Endodermal cell (in vitro differentiated cells): Measurements from ENCODE around the gene ITGA5. TPM values are rescaled to one million over a fixed set of nuclear protein-coding genes. Genes with fewer than 3 reads are reported as not detected.

ENCODE experiments used
- DNase-seq: peaks from one replicate; pipeline ENCODE4 v3.0.0-alpha.2; 2017
- H3K27ac ChIP-seq: 2 replicates; pipeline ENCODE4 v1.5.1; 2013; ENCODE audit warnings: mild to moderate bottlenecking, low read depth, low read length, moderate library complexity
- H3K27me3 ChIP-seq: 2 replicates; pipeline ENCODE4 v1.6.1; 2013; ENCODE audit warnings: mild to moderate bottlenecking, low read length, moderate library complexity; ENCODE audit not compliant: insufficient read depth, control insufficient read depth, poor library complexity, severe bottlenecking
- H3K36me3 ChIP-seq: 2 replicates; pipeline ENCODE4 v1.7.0; 2013; ENCODE audit warnings: mild to moderate bottlenecking, low read length, moderate library complexity; ENCODE audit not compliant: control insufficient read depth, insufficient read depth
- H3K4me1 ChIP-seq: one replicate; pipeline ENCODE4 v1.7.0; 2013; ENCODE audit warnings: low read length; ENCODE audit not compliant: control insufficient read depth, insufficient read depth
- H3K4me3 ChIP-seq: 2 replicates; pipeline ENCODE4 v1.5.1; 2013; ENCODE audit warnings: mild to moderate bottlenecking, low read length, moderate library complexity
- H3K9ac ChIP-seq: 2 replicates; pipeline ENCODE4 v1.6.1; 2013; ENCODE audit warnings: mild to moderate bottlenecking, low read length, moderate library complexity; ENCODE audit not compliant: poor library complexity, severe bottlenecking; ENCODE audit errors: extremely low read depth
- H3K9me3 ChIP-seq: 2 replicates; pipeline ENCODE4 v1.6.1; 2013; ENCODE audit warnings: mild to moderate bottlenecking, low read length, moderate library complexity; ENCODE audit not compliant: control insufficient read depth
- H3K27ac Mint-ChIP-seq: 2 replicates; pipeline ENCODE4 v1.8.0; 2020; ENCODE audit warnings: mixed read lengths
- H3K27me3 Mint-ChIP-seq: 2 replicates; pipeline ENCODE4 v1.8.0; 2021; ENCODE audit warnings: mild to moderate bottlenecking, mixed read lengths; ENCODE audit not compliant: insufficient read depth
- H3K36me3 Mint-ChIP-seq: 2 replicates; pipeline ENCODE4 v1.8.0; 2020; ENCODE audit warnings: low read depth, mixed read lengths
- H3K4me1 Mint-ChIP-seq: 2 replicates; pipeline ENCODE4 v1.8.0; 2020; ENCODE audit warnings: mixed read lengths
- H3K4me3 Mint-ChIP-seq: 2 replicates; pipeline ENCODE4 v1.8.0; 2020; ENCODE audit warnings: mild to moderate bottlenecking, moderate library complexity, mixed read lengths
- H3K9me3 Mint-ChIP-seq: 2 replicates; pipeline ENCODE4 v1.8.0; 2020; ENCODE audit warnings: mild to moderate bottlenecking, mixed read lengths
- WGBS, 2 experiments: methylation state at CpG; one replicate each; pipeline versions ENCODE4 v1.1.5 to v1.1.7; 2013; ENCODE audit warnings: missing lambda C conversion rate in 2 of 2, mixed read lengths in 1 of 2; ENCODE audit not compliant: insufficient coverage in 1 of 2, insufficient read length in 1 of 2; 5-methylcytosine and 5-hydroxymethylcytosine counted together
- total RNA-seq, 2 donors: library from RNA; stranded (reverse); fragmentation: NEBNext Ultra II Directional in 1 of 2; extraction: Animal tissue kit (Norgen Biotek cat#: 25700) in 1 of 2; gene quantifications; 2 replicates in 1 of 2; 3 replicates in 1 of 2; pipeline ENCODE4 v1.2.1, GENCODE V29; 2021
- TF ChIP-seq, protein P1 (sequence below): fragments of 200-600 bp; sonication (generic); conservative IDR thresholded peaks from 2 replicates; pipeline ENCODE4 v1.5.0; 2021; ENCODE audit warnings: antibody characterized with exemption, mild to moderate bottlenecking

Gene ITGA5
- total RNA-seq, 2 donors from 2014 or later, result 189 to 243 TPM

DNA sequence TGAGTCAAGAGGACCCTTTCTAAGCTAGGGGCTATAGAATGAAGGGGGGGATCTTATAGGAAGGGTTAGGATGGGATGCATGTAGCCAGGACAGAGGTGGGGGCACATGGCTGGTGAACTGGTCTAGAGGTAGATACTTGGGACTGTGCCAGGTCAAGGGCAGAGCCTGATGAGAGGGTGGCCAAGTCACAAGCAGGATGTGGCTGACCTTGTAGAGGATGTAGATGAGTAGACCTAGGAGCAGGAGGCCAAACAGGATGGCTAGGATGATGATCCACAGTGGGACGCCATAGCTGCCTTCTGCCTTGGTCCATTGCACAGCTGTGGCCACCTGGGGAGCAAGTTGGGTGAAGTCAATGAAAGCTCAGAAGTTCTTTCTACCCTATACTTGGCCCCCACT lies 21.9 kb downstream of the ITGA5 start:
- 89% methylated on average over 1 of the region's 1 CpG; no CpG with 5 or more reads in 1 of the 2 experiments for WGBS, 2 experiments
- H3K36me3 Mint-ChIP-seq, result peaks cover 79% of the 10 kb centered on the region
- no peaks in the 10 kb centered on the region for H3K27me3 ChIP-seq
- no peaks in the 10 kb centered on the region for H3K4me1 ChIP-seq
- no peak overlapping the region for H3K4me3 ChIP-seq
- H3K36me3 ChIP-seq, result peaks cover 84% of the 10 kb centered on the region
- H3K27me3 Mint-ChIP-seq, result peaks cover 11% of the 10 kb centered on the region
- no peaks in the 10 kb centered on the region for H3K9me3 Mint-ChIP-seq
- no peak overlapping the region for H3K4me3 Mint-ChIP-seq
- H3K27ac ChIP-seq, result no peak overlapping the region
- TF ChIP-seq, protein P1, sequence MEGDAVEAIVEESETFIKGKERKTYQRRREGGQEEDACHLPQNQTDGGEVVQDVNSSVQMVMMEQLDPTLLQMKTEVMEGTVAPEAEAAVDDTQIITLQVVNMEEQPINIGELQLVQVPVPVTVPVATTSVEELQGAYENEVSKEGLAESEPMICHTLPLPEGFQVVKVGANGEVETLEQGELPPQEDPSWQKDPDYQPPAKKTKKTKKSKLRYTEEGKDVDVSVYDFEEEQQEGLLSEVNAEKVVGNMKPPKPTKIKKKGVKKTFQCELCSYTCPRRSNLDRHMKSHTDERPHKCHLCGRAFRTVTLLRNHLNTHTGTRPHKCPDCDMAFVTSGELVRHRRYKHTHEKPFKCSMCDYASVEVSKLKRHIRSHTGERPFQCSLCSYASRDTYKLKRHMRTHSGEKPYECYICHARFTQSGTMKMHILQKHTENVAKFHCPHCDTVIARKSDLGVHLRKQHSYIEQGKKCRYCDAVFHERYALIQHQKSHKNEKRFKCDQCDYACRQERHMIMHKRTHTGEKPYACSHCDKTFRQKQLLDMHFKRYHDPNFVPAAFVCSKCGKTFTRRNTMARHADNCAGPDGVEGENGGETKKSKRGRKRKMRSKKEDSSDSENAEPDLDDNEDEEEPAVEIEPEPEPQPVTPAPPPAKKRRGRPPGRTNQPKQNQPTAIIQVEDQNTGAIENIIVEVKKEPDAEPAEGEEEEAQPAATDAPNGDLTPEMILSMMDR, result no peak
- no peaks in the 10 kb centered on the region for H3K9me3 ChIP-seq
- peaks cover 9% of the 10 kb centered on the region for H3K4me1 Mint-ChIP-seq
- no peak overlapping the region for H3K9ac ChIP-seq
- no peak overlapping the region for H3K27ac Mint-ChIP-seq
- no peak for DNase-seq

DNA sequence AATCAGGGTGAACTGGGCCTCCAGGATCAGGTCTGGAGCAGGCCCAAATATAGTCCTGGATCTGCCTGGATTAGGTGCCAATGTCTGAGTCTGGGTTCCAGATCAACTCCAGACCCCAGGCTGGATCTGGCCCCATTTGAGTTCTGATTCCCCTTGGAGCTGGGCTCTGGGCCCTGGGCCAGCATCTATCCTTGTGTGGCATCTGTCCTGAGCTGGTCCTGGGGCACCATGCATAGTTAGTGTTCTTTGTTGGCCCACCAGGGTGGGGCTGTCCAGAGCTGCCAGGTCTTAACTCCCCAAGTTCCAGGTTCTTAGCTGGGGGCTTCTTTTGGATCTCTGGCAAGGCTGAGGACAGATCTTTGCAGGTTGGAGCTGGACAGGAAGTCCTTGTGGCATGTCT lies 23.5 kb downstream of the ITGA5 start:
- no peaks in the 10 kb centered on the region for H3K9me3 ChIP-seq
- H3K9me3 Mint-ChIP-seq, result no peaks in the 10 kb centered on the region
- no peak overlapping the region for H3K27ac Mint-ChIP-seq
- DNase-seq, result no peak
- H3K9ac ChIP-seq, result no peak overlapping the region
- TF ChIP-seq, protein P1, result no peak
- H3K4me3 ChIP-seq, result no peak overlapping the region
- H3K4me1 ChIP-seq, result no peaks in the 10 kb centered on the region
- H3K27me3 Mint-ChIP-seq, result peaks cover 16% of the 10 kb centered on the region
- no peaks in the 10 kb centered on the region for H3K27me3 ChIP-seq
- no peak overlapping the region for H3K27ac ChIP-seq
- peaks cover 68% of the 10 kb centered on the region for H3K36me3 ChIP-seq
- H3K36me3 Mint-ChIP-seq, result peaks cover 64% of the 10 kb centered on the region
- peaks cover 13% of the 10 kb centered on the region for H3K4me1 Mint-ChIP-seq
- no peak overlapping the region for H3K4me3 Mint-ChIP-seq

DNA sequence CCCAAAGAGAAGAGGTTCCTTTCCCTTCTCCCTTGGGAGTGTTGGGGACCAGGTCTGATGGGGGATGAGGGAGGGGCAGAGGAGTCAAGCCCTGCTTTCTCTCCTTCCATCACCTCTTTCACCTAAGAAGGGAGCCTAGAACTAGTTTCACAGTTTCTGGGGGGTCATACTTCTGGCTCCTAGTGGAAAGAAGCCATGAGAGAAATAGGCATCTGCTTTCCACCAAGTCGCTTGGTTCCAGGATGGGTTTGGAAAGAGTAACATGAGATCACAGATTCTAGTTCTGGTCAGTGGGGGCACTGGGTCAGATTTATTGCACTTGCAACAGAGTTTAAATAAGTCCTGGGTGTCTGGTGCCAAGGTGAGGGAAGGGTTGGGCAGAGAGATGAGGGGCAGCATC lies 24.1 kb downstream of the ITGA5 start:
- Histone ChIP-seq H3K9ac (no peak overlapping the region), H3K36me3 (peaks cover 63% of the 10 kb centered on the region), H3K27ac (no peak overlapping the region), H3K27me3 (no peaks in the 10 kb centered on the region), H3K4me3 (no peak overlapping the region), H3K9me3 (no peaks in the 10 kb centered on the region), H3K4me1 (peaks cover 3% of the 10 kb centered on the region)
- Mint-ChIP-seq H3K36me3 (peaks cover 59% of the 10 kb centered on the region), H3K4me3 (no peak overlapping the region), H3K27me3 (peaks cover 16% of the 10 kb centered on the region), H3K27ac (no peak overlapping the region), H3K4me1 (peaks cover 14% of the 10 kb centered on the region), H3K9me3 (no peaks in the 10 kb centered on the region)
- DNase-seq, result no peak
- WGBS, 2 experiments, result 89 to 97% methylated on average over 1 of the region's 1 CpG
- TF ChIP-seq, protein P1, result no peak
